HG03571 (cell line): ENCODE data around the gene MORN2.
"Not testable (repeated sequence)": the region's sequence is repeated elsewhere in the genome, so short reads cannot be mapped to it uniquely, and the experiment has no call there.

ENCODE experiments used
- ATAC-seq: cut with Tn5 transposase; IDR thresholded peaks from one replicate; pipeline ENCODE4 v1.9.1; 2021; ENCODE audit not compliant: unreplicated experiment

The MORN2 gene

DNA sequence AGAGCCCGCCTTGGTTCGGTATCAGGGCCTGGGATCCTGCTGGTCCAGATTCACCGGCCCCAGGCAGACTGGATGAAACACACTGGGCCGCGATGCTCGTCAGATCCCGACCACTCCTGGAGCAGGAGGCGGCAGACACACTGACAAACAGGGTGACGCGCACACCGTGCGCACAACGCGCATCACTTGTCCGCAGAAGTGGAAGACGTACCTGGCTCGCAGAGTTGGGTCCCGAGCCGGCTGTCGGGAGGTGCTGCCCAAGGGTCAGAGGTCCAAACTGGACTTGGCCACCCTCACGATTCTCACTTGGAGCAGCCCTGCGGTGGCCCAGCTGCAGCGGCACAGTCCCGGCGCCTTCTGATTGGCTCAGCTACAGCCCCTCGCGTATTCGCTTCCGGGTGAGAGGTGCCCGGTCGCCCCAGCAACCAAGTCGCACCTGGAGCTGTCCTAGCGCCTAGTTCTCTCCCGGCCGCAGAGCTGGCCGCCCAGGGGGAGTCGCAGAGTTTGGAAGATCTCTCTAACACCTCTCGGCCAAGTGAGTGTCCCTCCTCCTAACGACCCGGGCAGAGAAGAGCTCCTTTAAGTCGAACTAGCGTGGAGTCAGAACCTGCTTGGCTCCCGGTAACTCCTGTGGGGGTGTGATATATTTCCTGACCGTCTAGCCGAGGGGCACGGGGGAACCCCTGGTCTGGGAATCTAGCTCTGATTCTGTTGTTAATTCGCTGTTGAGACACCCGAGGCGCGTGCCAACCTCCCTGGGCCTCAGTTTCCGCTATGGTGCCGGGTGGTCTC is at the start of gene MORN2, which contains the start of gene DHX57:
Gene MORN2, plus strand, starts transcription at position 401 of the 792 bp plus-strand sequence.
Gene DHX57, minus strand, starts transcription at position 359 of the 792 bp plus-strand sequence. CDS start 7,529 bp downstream, outside the sequence.
- ATAC-seq, result peak; percentile 100

DNA sequence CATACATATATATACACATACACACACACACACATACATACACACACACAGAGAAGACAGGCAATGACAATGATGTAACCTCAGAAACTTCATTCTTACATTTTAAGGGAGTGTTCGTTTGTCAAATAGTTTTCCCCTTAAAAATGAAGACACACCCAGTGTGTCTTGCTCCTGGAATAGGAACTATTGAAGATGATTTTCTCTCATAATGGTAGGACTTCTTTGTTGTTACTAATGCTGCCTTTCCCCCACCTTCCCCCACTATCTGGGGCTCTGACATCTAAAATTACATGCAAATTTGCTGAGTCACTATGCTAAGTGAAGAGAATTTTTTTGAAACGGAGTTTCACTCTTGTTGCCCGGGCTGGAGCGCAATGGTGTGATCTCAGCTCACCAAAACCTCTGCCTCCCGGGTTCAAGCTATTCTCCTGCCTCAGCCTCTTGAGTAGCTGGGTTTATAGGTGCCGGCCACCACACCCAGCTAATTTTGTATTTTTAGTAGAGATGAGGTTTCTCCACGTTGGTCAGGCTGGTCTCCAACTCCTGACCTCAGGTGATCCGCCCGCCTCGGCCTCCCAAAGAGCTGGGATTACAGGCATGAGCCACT is 48.1 kb upstream of the MORN2 start:
- not testable (repeated sequence) for ATAC-seq

DNA sequence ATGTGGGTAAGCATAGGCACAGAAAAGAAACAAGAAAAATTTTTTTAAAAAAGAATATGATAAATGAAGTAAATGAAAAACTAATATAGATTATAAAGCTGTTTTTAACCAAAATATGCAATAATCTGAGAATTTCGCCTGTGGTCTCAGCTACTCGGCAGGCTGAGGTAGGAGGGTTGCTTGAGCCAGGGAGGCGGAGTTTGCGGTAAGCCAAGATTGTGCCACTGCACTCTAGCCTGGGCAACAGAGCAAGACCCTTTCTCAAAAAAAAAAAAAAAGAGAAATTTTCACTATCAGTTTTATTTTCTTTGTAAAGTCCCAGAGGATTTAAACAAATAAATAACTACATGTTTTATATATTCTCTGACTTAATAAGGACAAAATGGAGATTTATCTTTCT is 47.3 kb upstream of the MORN2 start:
- no peak for ATAC-seq

DNA sequence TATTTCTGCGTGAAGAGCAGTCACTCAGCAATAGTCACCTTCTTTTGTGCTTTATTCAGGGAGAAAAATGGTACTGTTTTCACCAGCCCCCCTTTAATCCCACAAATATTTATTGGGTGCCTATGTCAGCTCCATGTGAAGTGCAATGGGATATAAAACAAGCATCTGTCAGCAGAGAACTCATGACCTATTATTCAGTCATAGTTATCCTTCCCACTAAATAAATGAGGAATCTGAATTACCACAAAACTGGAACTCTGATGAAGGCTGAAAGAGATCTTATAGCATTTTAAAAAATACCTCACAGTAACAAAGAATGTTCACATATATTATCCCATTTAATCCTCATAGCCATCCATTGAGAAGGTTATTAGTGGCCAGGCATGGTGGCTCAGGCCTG is 45.8 kb upstream of the MORN2 start:
- ATAC-seq, result no peak

DNA sequence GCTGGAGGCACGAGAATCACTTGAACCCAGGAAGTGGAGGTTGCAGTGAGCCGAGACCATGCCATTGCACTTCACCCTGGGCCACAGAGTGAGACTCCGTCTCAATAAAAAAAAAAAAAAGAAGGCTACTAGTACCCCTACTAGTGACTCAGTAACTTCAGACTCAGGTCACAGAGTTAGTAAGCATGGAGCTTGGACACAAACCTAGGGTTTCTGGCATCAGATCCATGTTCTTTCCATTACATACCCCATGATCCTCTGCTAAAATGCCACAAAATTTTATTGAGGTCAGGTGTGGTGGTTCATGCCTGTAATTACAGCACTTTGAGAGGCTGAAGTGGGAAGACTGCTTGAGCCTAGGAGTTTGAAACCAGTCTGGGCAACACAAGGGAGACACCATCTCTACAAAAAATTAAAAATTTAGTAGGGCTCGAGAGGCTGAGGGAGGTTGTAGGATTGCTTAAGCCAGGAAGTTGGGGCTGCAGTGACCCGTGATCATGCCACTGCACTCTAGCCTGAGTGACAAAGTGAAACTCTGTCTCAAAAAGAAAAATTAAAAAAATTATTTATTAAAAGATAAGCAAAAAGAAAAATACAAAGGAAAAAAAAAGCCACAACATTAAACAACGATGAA is 45.1 kb upstream of the MORN2 start:
- no peak for ATAC-seq

DNA sequence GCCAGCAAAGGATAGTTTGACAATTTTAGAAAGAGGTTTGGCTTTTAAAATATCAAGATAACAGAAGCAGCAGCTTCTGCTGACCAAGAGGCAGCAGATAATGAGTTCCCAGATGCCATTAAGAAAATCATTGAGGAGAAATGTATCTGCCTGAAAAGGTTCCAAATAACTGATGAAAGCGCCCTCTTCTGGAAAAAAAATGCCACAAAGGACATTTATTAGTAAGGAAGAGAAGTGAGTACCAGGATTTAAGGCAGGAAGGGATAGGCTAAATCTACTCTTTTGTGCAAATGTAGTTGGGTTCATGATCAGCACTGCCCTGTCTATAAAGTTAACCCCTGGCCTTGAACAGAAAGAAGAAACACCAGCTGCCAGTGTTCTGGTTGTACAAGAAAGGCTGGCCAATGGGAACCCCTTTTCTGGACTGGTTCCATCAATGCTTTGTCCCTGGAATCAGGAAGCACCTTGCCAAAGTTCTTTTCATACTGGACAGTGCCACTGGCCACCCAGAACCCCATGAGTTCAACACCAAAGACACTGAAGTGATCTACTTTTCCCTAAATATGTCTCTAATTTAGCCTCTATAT is 40.7 kb upstream of the MORN2 start:
- ATAC-seq, result no peak

DNA sequence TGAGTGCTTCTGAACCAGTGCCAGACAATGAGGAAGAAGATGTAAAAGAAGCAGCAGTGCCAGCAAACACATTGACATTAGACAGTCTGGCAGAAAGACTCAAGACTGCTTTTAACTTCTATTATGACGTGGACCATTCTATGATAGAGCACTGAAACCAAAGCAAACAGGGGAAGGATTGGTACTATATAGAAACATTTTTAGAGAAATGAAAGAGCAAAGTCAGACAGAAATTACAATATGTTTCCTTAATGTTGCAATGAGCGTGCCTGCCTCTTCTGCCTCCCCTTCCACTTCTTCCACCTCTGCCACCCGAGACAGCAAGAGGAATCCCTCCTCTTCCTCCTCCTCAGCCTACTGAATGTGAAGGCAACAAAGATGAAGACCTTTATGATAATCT is 39.8 kb upstream of the MORN2 start:
- ATAC-seq, result peak; percentile 89

DNA sequence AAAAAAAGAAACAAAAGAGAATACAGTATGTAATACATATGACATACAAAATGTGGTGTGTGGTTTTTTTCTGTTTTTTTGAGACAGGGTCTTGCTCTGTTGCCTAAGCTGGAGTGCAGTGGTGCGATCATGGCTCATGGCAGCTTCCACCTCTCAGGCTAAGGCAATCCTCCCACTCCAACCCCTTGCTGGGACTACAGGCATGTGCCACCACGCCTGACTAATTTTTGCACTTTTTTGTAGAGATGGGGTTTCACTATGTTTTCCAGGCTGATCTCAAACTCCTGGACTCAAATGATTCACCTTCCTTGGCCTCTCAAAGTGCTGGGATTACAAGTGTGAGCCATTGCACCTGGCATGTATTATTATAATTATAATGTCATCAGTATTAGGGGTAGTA is 39.0 kb upstream of the MORN2 start:
- ATAC-seq, result no peak

DNA sequence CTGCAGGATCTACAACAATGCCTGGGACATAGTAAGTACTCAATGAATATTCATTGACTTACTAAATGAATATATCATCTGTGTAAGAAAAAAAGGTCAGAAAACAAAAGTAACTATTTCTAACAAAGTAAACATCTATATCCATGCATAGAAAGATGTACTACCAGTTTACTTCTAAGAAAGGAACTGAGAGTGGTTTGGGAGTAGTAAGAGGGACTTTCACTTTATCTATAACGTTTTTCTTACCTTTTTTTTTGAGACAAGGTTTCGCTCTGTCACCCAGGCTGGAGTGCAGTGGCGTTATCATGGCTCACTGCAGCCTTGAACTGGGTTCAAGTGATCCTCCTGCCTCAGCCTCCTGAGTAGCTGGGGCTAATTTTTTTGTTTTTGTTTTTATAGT is 25.7 kb upstream of the MORN2 start:
- peak; percentile 79 for ATAC-seq

DNA sequence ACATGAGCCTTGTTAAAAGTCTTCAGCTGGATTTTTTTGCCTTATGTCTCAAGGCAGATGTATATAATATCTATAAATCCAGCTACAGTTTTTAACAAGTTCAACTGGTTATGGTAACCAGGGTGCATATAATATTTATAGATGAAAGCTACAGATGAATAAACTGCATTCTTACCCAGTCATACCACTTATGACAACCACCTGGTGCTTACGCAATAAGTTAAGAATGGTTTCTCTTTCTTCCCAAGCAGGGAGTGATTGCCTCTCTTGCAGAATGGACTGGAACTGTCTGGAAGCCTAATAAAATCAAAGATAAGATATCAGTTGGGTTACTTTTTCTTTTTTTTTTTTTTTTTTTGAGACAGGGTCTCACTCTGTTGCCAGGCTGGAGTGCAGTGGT is 19.6 kb upstream of the MORN2 start:
- ATAC-seq, result no peak

DNA sequence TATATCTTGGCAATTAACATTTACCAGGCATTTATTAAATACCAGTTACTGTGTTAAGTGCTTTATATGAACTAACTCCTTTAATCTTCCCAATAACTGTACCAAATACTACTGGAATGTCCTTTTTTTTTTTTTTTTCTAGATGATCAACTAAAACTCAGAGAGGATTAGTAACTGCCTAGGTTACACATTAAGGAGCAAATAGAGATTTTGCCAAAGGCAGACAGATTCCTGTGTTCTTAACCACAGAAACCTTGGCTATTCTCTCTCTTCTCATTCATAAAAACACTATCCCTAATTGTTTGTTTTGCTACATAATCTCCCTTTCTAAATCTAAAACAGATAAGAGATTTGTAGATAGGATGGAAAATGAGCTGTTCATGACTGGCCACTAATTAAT is 13.3 kb upstream of the MORN2 start:
- no peak for ATAC-seq

DNA sequence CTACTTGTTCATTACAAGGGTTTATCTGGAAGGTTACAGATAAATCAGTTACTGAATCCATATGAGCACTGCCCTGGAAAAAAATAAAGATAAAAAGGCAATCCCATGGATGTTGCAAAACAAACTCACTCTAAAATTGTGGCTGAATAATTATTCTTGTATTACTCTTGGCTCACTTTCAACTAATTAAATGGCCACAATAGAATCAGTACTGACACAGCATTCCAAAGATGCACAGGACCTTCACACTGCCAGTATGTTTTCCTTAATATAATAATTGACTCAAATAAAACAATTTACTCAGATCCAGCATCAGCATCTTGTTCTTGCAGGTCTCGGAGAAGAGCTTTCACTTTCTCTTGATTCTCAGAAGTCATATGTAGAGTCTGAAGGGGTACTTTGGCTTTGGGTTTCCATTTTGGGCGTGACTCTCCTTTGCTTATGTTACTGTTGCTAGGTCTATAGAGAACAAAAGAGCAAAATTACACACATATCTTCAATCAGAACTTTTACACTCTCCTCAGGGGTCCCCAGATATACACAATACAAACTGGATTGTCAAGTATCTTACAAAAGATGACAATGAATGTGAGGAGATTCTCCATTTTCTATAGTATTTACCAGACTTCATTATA is 12.6 kb upstream of the MORN2 start:
- no peak for ATAC-seq

DNA sequence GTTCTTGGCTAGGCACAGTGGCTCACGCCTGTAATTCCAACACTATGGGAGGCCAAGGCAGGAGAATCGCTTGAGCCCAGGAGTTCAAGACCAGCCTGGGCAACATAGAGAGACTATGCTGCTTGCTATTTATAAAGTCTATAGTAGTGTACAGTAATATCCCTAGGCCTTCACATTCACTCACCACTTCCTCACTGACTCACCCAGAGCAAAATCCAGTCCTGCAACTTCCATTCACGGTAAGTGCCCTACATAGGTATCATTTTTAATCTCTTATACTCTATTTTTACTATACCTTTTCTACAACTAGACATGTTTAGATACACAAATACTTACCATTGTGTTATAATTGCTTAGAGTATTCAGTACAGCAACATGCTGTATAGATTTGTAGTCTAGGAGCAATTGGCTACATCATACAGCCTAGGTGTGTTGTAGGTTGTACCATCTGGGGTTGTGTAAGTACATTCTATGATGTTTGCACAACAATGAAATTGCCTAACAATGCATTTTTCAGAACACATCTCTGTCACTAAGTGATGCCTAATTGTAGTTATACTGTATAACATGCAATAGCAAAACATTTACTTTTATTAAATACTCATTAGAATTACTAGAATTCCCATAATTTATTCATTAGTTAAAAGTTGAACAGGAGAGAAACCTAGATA is 8.9 kb upstream of the MORN2 start:
- ATAC-seq, result no peak

DNA sequence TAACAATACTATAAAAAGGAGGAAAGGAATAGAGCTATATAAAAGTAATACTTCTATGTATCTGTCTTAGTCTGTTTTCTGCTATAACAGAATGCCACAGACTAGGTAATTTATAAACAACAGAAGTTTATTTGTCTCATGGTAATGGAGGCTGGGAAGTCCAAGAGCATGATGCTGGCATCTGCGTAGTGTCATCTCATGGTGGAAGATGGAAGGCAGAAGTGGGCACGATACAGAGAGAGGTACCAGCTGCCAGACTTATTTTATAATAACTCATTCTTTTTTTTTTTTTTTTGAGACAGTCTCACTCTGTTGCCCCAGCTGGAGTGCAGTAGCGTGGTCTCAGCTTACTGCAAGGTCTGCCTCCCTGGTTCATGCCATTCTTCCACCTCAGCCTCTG is 4.3 kb upstream of the MORN2 start:
- no peak for ATAC-seq

DNA sequence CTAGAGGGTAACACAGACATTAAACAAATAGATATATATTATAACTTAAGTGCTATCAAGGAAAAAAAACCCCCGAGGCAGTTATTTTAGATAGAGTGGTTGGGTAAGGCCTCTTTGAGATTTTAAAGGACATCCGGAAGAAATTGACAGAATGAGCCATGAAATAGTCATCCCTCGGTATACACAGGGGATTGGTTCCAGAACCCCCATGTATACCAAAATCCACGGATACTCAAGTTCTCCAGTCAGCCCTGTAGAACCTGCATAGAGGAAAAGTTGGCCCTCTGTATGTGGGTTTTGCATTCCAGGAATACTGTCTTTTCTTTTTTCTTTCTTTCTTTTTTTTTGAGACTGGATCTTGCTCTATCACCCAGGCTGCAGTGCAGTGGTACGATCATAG is 2.0 kb upstream of the MORN2 start:
- no peak for ATAC-seq

DNA sequence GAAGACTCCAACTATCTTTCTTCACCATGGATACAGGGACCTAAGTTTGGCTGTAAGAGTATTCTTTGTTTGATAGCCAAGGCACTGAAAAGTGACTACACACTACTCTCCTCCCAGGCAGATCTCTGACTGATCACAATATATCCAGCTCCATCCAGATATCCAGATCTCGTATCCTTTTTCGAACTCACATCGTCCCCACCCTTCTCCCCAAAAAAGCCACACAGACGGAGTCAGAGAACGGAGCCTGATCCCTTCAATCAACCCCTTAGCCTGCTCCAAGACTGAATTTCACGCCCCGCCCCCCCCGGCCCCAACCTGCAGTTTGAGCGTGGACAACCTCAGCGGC is 575 bp upstream of the MORN2 start:
- ATAC-seq, result no peak

DNA sequence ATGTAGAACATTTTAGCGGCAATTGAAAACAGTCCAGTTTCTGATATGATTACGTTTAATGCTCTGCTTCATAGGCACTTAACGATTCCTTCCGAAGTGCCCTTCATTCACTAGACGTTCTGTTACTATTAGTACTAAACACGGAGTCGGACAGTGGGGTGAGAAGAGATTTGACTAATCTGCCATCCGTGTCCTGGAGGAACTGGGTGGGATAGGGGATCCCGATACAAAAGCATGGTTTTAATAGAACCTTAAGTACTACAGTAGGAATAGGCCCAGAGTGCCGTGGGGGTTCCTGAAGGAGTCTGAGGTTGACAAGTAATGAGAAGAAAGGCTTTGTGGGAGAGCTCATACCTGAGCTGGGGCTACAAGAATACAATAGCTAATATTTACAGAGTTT is 631 bp downstream of the MORN2 start:
- no peak for ATAC-seq

DNA sequence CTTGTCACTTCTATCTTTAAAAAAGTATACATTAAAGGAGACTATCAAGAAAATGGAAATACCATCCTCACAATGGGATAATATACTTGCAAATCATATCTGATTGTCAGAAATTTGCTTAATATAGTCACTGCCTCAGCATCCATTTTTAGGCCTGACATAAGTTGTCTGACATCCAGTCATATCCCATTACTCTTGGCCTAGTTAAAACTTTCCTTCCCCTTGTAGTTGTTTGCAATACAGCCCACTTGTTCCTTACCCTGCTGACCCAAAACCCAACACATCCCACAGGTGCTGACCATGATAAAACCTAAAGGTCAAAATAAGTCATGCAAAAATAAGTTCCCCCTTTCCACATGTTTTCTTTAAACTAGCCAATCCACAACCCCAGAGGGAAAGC is 10.3 kb downstream of the MORN2 start:
- ATAC-seq, result no peak

DNA sequence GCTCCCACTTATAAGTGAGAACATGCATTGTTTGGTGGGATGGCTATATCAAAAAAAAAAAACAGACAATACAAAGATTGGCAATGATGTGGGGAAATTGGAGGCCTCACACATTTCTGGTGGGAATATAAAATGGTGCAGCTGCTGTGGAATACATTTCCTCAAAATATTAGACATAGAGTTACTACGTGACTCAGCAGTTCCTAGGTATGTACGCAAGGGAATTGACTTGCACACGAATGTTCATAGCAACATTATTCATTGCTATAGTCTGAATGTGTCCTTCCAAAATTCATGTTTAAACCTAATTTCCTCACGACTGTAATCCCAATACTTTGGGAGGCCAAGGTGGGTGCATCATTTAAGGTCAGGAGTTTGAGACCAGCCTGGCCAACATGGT is 11.6 kb downstream of the MORN2 start:
- ATAC-seq, result no peak

DNA sequence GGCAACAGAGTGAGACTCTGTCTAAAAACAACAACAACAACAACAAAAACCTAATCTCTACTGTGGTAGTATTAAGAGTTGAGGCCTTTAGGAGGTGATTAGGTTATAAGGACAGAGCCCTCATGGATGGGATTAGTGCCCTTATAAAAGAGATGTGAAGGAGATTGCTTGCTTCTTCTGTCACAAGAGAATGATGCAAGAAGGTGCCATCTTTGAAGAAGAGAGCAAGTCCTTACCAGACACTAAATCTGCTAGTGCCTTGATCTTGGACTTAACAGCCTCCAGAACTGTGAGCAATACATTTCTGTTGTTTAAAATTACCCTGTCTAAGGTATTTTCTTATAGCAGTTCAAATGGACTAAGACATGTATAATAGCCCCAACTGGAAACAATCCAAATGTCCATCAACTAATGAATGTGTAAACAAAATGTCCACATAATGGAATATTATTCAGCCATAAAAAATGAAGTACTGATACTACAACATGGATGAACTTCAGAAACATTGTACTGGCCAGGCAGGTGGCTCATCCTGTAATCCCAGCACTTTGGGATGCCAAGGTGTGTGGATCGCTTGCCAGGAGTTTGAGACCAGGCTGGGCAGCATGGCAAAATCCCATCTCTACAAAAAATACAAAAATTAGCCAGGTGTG is 12.3 kb downstream of the MORN2 start:
- ATAC-seq, result no peak
